ENCODE results near the gene FKBP2. TPM values are rescaled to one million over a fixed set of nuclear protein-coding genes. Genes with fewer than 3 reads are reported as not detected.

The FKBP2 gene
- total RNA-seq, 4 donors from 2014 or later, result 50.7 to 89.6 (median 56.0) TPM

DNA sequence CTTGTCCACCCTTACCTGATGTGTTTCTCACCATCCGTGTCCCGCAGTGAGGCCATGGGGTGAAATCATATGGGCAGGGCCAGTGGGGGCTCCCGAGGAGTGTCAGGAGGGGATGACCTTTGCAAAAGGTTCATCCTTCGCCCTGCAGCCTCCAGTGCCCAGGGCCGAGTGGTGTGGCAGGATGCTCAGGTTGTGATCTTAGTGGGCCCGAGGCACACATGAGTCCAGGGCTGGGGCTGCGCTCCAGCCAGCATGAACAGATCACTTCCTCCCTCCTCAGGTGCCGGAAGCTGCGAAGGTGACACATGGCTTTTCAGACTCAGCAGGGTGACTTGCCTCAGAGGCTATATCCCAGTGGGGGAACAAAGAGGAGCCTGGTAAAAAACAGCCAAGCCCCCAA is 2.8 kb upstream of the FKBP2 start:
- no peak for DNase-seq
- no peaks in the 10 kb centered on the region for H3K9me3 ChIP-seq
- H3K27me3 ChIP-seq, result no peaks in the 10 kb centered on the region
- WGBS, 2 donors, result 62 to 85% methylated on average over 4 to 6 of the region's 9 CpGs
- peak overlapping the region; percentile 95 to 100 (median 99) for H3K27ac ChIP-seq
- no peak overlapping the region for H3K4me3 ChIP-seq
- TF ChIP-seq CTCF (IDR thresholded peaks at IDR 0.05), result no peak
- no peak for TF ChIP-seq POLR2A (IDR thresholded peaks at IDR 0.05)
- H3K36me3 ChIP-seq, result peaks cover 0 to 40% (median 0%) of the 10 kb centered on the region in 3 donors
- intact Hi-C loops (cut with DNase I), result no loop called here
- peaks cover 61 to 86% (median 65%) of the 10 kb centered on the region in 3 donors for H3K4me1 ChIP-seq

DNA sequence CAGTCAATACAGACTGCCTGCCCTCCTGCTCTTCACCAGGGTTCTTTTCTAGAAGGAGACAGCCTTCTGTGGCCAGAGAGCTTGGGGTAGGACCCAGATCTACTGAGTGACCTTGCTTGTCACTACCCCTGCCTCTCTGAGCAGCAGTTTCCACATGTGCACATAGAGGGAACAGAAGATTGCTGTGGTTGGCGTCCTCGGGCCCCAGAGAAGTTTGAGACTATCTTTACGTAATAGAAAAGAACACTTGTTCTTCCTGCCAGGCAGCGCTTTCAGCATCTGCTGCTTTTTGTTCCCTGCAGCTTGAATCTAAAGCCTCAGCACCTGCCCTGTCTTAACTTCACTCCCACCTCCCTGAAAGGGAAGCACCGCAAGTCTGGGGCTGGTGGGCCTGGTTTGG is 1.9 kb upstream of the FKBP2 start:
- no peak for DNase-seq
- Histone ChIP-seq H3K9me3 (no peaks in the 10 kb centered on the region), H3K4me3 (no peak overlapping the region), H3K4me1 (peaks cover 64 to 86% (median 66%) of the 10 kb centered on the region in 3 donors), H3K27ac (peak overlapping the region; percentile 95 to 100 (median 99)), H3K27me3 (no peaks in the 10 kb centered on the region), H3K36me3 (peaks cover 0 to 50% (median 0%) of the 10 kb centered on the region in 3 donors)
- intact Hi-C loops (cut with DNase I), result no loop called here
- no peak for TF ChIP-seq CTCF (IDR thresholded peaks at IDR 0.05)
- no peak for TF ChIP-seq POLR2A (IDR thresholded peaks at IDR 0.05)
- WGBS, 2 donors, result 83 to 90% methylated on average over 3 to 5 of the region's 5 CpGs

DNA sequence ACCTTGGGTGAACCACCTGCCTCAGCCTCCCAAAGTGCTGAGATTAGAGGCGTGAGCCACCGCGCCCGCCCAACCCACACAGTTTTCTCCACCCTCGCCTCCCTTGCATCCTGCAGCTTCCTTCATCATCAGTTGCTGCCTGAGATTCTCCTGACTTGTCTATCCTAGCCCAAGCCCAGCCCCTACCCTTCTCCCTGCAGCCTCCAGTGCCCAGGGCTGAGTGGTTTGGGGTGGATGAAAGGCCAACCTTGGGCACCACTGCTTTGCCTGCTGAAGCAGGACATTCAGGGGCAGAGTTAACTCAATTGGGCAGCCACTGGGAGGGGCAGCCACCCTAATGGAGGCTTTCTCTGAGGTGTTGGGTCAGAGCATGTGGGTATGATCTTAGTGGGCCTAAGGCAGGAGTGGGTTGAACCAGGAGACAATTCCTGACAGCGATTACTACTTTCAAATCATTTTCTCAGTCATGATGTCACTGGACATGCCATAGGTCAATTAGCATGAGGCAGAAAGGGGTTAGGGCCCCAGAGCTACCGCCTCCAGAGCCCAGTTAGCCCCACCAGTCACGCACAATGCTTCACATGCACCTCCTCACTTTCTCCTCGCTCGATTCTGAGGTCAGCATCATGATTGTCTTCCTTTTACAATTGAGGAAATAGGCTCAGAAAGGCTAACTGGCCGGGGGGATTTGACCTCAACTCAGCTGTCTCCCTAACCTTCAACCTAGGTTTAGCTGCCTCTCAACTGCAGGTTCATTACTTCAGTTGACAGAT is 1.0 kb upstream of the FKBP2 start:
- H3K27me3 ChIP-seq, result no peaks in the 10 kb centered on the region
- no peak for TF ChIP-seq CTCF (IDR thresholded peaks at IDR 0.05)
- no peak for TF ChIP-seq POLR2A (IDR thresholded peaks at IDR 0.05)
- DNase-seq, result no peak
- H3K9me3 ChIP-seq, result no peaks in the 10 kb centered on the region
- peak overlapping the region; percentile 95 to 100 (median 99) for H3K27ac ChIP-seq
- peaks cover 68 to 91% (median 69%) of the 10 kb centered on the region in 3 donors for H3K4me1 ChIP-seq
- peaks cover 0 to 58% (median 0%) of the 10 kb centered on the region in 3 donors for H3K36me3 ChIP-seq
- intact Hi-C loops (cut with DNase I), result no loop called here
- 60 to 74% methylated on average over 7 to 10 of the region's 11 CpGs for WGBS, 2 donors
- peak overlapping the region in 3 of 4 donors; percentile 63 to 90 (median 82) for H3K4me3 ChIP-seq

DNA sequence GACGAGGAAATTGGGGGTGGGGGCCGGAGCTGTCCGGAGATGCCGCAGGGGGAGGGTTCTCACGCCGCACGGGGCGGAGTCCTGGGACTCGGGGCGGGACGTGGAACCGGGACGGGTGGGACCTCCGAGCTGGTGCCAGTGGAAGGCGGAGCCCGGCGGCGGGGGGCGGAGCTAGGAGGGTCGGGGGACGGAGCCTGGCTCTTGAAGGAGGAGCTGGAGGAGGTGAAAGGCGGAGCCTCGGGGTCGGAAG is 271 bp downstream of the FKBP2 start:
- H3K27ac ChIP-seq, result peak overlapping the region; percentile 95 to 100 (median 99)
- H3K27me3 ChIP-seq, result no peaks in the 10 kb centered on the region
- WGBS, 2 donors, result 0% methylated on average over 3 to 4 of the region's 24 CpGs
- H3K36me3 ChIP-seq, result peaks cover 0 to 56% (median 0%) of the 10 kb centered on the region in 3 donors
- TF ChIP-seq CTCF (IDR thresholded peaks at IDR 0.05) (no peak), POLR2A (IDR thresholded peaks at IDR 0.05) (no peak)
- intact Hi-C loops (cut with DNase I), result no loop called here
- peak overlapping the region; percentile 63 to 95 (median 86) for H3K4me3 ChIP-seq
- DNase-seq, result peak; percentile 96
- H3K4me1 ChIP-seq, result peaks cover 66 to 91% (median 69%) of the 10 kb centered on the region in 3 donors
- no peaks in the 10 kb centered on the region for H3K9me3 ChIP-seq

DNA sequence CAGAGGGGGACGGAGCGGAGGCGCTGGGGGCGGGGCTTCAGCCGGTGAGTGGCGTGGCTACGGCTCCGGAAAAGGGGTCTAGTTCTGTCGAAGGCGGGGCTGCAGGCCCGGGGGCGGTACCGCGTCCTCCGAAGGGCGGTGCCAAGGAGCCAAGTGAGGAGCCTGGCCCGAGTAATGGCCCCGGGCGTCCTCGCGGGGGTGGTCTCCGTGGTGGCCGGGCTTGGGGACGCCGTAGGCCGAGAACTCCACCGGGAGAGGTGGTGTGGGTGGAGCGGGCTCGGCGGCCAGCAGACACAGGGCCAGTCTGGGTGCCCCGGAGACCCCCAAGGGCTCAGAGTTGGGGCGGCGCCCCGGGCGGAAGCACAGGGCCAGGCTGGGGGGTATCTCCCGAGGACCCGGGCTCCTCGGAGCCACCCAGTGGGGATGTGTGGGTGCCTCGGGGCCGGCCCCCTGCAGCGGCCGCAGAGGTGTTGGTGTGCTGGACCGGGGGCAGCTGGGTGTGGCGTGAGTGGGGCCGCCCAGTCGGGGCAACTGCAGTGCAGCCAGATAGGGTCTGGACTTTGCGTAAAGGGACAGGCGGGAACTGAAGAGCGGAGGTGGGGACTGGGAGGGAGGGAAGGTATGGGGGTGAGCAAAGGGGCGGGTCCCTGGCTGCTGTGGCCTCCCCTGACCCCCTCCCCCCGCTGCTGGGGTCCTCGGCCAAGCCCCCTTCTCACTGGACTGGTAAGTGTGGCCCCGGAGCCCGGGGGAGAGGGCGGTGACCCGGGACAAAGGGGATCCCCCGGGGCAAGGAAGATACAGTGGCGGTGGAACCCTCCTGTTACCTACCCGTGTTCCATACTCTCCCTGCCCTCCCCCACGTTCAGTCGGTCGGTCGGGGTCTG is 838 bp downstream of the FKBP2 start:
- DNase-seq, result no peak
- Histone ChIP-seq H3K4me3 (peak overlapping the region; percentile 63 to 95 (median 86)), H3K27me3 (no peaks in the 10 kb centered on the region), H3K4me1 (peaks cover 66 to 86% (median 69%) of the 10 kb centered on the region in 3 donors), H3K9me3 (no peaks in the 10 kb centered on the region), H3K36me3 (peaks cover 0 to 51% (median 0%) of the 10 kb centered on the region in 3 donors), H3K27ac (peak overlapping the region; percentile 95 to 100 (median 99))
- 0% methylated on average over 1 to 19 of the region's 63 CpGs for WGBS, 2 donors
- intact Hi-C loops (cut with DNase I), result no loop called here
- TF ChIP-seq POLR2A (IDR thresholded peaks at IDR 0.05) (peak in 2 of 4 donors; percentile 66 to 84), CTCF (IDR thresholded peaks at IDR 0.05) (no peak)

Measured in esophagus squamous epithelium (tissue), 5 donors.